DND-41 (cell line): ENCODE data around the gene YLPM1.

Experiments used
- EZH2 ChIP-seq: IDR thresholded peaks from 3 replicates; pipeline ENCODE4 v1.6.1; 2012; ENCODE audit warnings: borderline replicate concordance, low read depth, mild to moderate bottlenecking, moderate library complexity, low read length, inconsistent platforms; ENCODE audit not compliant: severe bottlenecking
- TF ChIP-seq, protein P1 (sequence below): IDR thresholded peaks from 2 replicates; pipeline ENCODE4 v1.5.1; 2012; ENCODE audit warnings: borderline replicate concordance, low read length, moderate library complexity, mild to moderate bottlenecking; ENCODE audit not compliant: poor library complexity, severe bottlenecking; ENCODE audit errors: extremely low read depth

- TF ChIP-seq, protein P1, sequence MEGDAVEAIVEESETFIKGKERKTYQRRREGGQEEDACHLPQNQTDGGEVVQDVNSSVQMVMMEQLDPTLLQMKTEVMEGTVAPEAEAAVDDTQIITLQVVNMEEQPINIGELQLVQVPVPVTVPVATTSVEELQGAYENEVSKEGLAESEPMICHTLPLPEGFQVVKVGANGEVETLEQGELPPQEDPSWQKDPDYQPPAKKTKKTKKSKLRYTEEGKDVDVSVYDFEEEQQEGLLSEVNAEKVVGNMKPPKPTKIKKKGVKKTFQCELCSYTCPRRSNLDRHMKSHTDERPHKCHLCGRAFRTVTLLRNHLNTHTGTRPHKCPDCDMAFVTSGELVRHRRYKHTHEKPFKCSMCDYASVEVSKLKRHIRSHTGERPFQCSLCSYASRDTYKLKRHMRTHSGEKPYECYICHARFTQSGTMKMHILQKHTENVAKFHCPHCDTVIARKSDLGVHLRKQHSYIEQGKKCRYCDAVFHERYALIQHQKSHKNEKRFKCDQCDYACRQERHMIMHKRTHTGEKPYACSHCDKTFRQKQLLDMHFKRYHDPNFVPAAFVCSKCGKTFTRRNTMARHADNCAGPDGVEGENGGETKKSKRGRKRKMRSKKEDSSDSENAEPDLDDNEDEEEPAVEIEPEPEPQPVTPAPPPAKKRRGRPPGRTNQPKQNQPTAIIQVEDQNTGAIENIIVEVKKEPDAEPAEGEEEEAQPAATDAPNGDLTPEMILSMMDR = no peak
- TF ChIP-seq EZH2 = no peak
Measured at GRCh38 chr14:74756326-74756725, 6.8 kb upstream of the YLPM1 start.
